Measurements from ENCODE around the gene SIRPA.

The SIRPA gene

GRCh38 chr20:1927217-1927616 is 32.0 kb downstream of the SIRPA start:
- no peak for DNase-seq (ENCODE audit: extremely low read depth, low read depth)
- no peak for TF ChIP-seq CTCF (IDR thresholded peaks at IDR 0.05; ENCODE audit: low read depth, low read length, missing control alignments)
- no peak overlapping the region for H3K4me3 ChIP-seq (replicated peaks; ENCODE audit: low read depth, low read length)

- DNase-seq (ENCODE audit: extremely low read depth, low read depth): no peak
- no peak for TF ChIP-seq CTCF (IDR thresholded peaks at IDR 0.05; ENCODE audit: low read depth, low read length, missing control alignments)
- H3K4me3 ChIP-seq (replicated peaks; ENCODE audit: low read depth, low read length): no peak overlapping the region
Measured at GRCh38 chr20:1928154-1928553, 32.9 kb downstream of the SIRPA start.

- no peak overlapping the region for H3K4me3 ChIP-seq (replicated peaks; ENCODE audit: low read depth, low read length)
- DNase-seq (ENCODE audit: extremely low read depth, low read depth): no peak
- no peak for TF ChIP-seq CTCF (IDR thresholded peaks at IDR 0.05; ENCODE audit: low read depth, low read length, missing control alignments)
Measured at GRCh38 chr20:1928782-1929181, 33.6 kb downstream of the SIRPA start.

- no peak overlapping the region for H3K4me3 ChIP-seq (replicated peaks; ENCODE audit: low read depth, low read length)
- TF ChIP-seq CTCF (IDR thresholded peaks at IDR 0.05; ENCODE audit: low read depth, low read length, missing control alignments): no peak
- DNase-seq (ENCODE audit: extremely low read depth, low read depth): no peak
Measured at GRCh38 chr20:1929460-1929859, 34.3 kb downstream of the SIRPA start.

GRCh38 chr20:1930165-1930564 is 35.0 kb downstream of the SIRPA start:
- DNase-seq (ENCODE audit: extremely low read depth, low read depth): no peak
- H3K4me3 ChIP-seq (replicated peaks; ENCODE audit: low read depth, low read length): no peak overlapping the region
- TF ChIP-seq CTCF (IDR thresholded peaks at IDR 0.05; ENCODE audit: low read depth, low read length, missing control alignments): no peak

GRCh38 chr20:1931830-1932229 is 36.6 kb downstream of the SIRPA start:
- no peak for DNase-seq (ENCODE audit: extremely low read depth, low read depth)
- no peak overlapping the region for H3K4me3 ChIP-seq (replicated peaks; ENCODE audit: low read depth, low read length)
- TF ChIP-seq CTCF (IDR thresholded peaks at IDR 0.05; ENCODE audit: low read depth, low read length, missing control alignments): no peak

GRCh38 chr20:1932971-1933370 is 37.8 kb downstream of the SIRPA start:
- no peak for TF ChIP-seq CTCF (IDR thresholded peaks at IDR 0.05; ENCODE audit: low read depth, low read length, missing control alignments)
- no peak overlapping the region for H3K4me3 ChIP-seq (replicated peaks; ENCODE audit: low read depth, low read length)
- DNase-seq (ENCODE audit: extremely low read depth, low read depth): no peak
